Activated CD8-positive, alpha-beta memory T cell treated with anti-CD3 and anti-CD28 coated beads for 24 hours (primary cell): ENCODE measurements around the gene ULK4.
"Not testable (repeated sequence)": the region's sequence is repeated elsewhere in the genome, so short reads cannot be mapped to it uniquely, and the experiment has no call there.

Experiments
- DNase-seq: peaks from one replicate; pipeline ENCODE4 v3.0.0-alpha.2; 2020

Gene ULK4

DNA sequence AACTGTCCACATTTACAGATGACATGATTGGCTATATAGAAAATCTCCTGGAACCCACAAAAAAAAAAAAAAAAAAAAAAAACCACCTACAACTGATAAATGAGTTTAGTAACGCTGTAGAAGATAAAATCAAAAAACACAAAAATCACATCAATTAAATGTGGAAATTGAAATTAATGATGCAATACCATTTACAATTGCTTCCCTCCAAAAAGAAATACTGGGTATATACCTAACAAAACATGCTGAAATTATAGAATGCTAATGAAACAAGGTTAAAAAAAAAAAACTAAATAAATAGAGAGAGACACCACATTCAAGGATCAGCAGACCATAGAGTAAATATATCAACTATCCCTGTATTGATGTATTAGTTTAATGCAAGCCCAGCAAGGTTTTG lies 215.7 kb downstream of the ULK4 start:
- DNase-seq, result no peak

DNA sequence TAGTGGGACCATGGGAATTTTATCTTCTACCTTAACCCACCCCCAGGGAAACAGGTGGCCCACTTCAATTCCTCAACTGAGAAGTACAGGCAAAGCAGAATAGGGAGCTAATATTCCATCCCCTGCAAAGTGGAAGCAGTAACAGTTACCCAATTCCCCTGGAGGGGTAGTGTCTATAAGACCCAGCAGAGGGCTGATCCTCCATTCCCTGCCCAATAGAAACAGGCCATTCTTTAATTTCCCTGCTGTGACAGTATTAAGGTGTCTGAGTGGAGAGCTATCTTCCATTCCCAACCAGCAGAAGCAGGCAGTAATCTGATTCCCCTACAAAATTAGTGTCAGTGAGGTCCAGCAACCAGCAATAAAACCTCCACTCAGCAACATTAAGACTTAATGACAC lies 219.8 kb downstream of the ULK4 start:
- no peak for DNase-seq

DNA sequence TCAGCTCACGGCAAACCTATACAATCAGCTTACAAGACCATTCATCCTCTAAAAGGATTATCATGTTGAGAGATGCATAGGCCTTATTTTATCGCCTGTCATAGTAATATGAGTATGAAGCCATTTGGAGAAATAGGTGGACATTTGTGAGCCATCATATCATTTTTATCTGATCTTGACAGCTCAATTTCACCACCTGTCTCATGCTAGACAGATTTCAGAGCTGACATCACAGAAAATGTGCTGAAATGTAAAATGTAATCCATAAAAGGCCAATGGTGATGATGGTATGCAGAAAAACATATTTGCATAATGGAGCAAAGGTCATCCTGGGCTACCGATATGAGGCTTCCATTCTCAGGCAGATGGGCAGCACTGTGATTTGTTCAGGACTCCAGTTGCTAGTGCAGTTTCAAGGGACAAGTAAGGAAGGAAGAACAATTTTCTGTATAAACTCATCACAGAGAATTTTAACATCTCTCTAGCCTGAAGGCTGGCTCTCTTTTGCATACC lies 221.5 kb downstream of the ULK4 start:
- no peak for DNase-seq

DNA sequence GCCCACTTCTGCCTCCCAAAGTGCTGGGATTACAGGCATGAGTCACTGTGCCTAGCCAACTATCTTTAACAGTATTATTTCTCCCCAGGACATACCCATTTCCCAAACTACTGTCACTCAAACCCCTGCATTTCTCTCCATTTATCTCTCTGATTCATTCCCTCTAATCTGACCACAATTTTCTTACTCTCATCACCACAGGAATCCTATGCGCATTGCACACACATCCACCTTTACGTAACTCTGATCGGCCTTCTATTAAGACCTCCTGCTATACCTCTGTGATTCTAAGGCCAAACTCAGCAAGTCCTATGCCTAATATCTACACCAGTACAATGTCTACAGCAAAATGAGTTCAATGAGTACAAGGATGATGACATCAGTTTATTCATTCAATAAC lies 235.0 kb downstream of the ULK4 start:
- no peak for DNase-seq

DNA sequence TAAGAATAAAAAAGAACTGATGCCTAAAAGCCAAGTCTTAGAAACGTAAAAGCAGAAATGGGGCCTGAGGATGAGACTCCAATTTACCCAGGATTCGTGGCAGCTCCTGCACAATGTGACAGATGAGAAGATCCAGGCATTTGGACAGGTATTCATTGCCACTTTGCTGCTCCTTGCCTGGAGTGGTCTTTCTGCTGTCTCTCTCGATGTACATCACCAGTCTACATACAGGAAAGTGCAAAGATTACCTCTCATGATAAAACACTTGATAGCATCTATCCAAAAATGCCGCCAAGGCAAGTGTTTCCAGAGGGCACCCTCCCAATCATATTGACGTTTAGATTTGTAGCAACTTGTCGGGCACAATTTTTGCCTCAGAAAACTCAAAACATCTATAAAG lies 244.3 kb downstream of the ULK4 start:
- DNase-seq, result no peak

DNA sequence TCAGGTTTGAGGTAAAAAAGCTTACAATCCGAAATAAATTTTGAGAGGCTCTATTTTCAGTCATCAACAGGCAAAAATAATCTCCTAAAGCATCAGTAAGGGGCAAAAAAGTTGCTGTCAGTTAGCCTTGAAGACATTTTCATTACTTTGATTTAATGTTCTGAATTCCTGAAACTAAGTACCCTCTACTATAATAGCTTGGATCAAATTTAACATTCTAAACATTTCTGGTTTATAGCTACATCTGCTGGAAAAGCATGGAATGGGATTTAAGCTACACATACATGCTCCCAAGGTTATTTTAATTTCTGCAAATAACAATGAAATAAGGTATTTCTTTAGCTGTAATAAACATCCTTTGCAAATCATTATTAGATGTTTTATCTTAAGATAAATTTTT lies 245.4 kb downstream of the ULK4 start:
- DNase-seq, result no peak

DNA sequence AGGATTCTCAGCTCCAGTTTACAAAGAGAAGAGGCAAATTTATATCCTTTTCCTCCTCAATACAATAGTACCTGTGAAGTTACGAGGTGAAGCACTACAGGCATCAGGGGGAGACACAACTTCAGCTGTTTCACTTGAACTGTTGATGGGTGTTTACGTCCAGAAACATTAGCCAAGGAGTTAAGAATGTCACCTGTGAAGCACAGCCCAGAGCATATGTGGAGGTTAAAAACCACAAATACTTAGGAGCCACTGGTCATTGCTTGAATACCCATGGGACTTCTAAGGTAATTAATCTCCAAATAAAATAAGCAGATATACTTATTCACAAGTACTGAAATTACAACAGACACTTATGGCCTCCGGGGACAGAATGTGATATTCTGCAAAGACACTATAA lies 246.5 kb downstream of the ULK4 start:
- no peak for DNase-seq

DNA sequence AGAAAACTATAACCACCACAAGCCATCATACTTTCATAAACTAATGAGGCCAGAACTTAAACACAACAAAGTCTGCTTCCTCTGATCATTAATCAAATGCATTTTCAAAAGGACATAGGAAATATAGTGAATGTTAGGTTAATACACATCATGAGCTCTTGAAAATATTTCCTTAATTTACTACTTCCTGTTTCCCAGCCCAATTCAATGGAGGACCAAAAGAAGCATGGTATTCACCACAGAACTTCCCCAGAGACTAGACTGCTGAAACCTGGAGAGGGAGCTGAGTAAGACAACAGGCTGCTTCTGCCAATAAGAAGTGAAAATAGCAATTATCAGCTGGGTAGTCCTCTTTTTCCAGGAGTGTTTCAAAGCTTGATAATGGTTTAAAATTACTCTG lies 250.3 kb downstream of the ULK4 start:
- DNase-seq, result no peak

DNA sequence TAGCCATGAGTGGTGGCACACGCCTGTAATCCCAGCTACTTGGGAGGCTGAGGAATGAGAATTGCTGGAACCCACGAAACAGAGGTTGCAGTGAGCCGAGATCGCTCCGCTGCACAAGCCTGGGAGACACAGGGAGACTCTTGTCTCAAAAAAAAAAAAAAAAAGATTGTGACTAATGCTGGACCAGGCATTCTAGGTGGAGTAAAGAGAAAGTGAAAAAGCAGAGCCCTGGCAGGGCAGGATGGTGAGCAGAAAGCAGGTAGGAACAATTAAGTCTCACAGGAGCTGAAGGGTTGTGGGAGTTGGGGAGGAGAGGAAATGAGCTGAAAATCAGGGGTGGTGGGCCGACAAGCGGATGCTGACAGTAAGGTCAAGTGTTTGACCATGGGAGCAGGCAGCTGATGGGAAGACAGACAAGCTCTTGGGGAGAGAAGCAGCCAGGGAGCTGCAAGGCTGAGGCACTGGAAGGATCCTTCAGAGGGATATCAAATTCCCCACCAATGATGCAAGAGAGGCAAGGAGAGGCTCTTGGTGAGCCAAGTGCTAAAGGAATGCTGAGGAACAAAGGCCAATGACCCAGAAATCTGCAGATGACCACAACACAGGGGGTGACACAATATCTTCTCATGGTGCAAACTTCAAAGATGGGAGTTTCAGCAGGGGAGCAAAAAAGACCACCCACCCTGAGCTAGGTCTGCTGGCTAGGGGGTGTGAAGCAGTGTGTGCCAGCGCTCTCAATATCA lies 251.1 kb downstream of the ULK4 start:
- no peak for DNase-seq

DNA sequence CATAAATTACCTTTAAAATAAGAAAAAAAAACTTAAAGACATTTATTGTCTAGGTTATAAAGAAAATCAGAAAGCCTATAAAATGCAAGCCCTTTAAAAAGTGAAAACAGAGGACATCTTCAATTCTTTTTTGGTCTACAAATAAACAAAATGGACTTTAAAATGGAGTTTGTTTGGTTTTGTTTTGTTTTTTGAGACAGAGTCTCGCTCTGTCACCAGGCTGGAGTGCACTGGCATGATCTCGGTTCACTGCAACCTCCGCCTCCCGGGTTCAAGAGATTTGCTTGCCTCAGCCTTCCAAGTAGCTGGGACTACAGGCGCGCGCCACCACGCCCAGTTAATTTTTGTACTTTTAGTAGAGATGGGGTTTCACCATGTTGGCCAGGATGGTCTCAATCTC lies 252.7 kb downstream of the ULK4 start:
- DNase-seq, result not testable (repeated sequence)

DNA sequence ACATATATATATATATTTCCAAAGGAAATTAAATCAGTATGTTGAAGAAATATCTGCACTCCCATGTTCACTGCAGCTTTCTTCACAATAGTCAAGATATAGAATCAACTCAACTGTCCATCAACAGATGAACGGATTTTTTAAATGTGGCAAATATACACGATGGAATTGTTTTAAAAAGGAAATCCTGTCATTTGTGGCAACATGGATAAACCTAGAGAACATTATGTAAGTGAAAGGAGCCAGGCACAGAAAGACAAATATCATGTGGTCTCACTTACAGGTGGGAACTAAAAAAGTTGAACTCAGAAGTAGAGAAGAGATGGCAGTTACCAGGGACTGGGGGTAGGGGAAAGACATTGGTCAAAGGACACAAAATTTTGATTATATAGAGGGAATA lies 253.7 kb downstream of the ULK4 start:
- no peak for DNase-seq

DNA sequence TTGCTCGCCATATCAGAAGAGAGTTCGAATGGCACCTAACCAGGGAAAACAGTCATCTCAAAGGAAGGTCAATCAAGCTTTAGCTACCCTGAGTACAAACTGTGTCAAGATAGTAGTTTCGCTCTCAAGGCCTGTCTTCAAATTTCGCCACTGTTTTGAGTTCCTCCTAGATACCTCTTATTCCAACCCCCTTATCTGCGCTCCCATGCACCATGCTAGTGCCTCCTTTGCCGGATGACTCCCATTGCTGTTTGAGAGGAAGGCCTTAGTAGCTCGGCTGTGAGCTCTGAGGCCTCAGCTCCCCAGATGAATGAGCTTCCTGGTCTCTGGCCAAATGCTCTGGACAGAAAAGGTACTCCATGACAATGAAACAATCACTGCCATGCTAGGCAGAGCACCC lies 256.0 kb downstream of the ULK4 start:
- DNase-seq, result no peak

DNA sequence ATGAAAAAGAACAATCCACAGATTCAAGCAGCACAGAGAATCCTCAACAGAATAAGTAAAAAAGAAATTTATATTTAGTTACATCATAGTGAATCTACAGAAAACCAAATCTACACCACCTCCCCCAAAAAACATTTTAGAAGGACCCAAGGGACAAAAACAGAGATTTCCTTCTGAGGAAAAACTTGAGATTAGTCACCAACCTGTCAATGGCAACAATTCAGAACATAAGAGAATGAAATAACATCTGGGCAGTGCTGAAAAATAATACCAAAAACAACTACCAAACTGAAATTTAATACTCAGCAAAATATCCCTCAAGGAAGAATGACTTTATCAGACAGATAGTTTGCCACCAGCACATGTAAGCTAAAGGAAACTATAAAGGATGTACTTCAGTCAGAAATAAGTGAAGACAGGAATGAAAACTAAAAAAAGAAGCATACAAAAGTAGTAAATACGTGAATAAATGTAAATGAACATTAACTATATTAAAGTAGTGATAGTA lies 260.7 kb downstream of the ULK4 start:
- DNase-seq, result no peak

DNA sequence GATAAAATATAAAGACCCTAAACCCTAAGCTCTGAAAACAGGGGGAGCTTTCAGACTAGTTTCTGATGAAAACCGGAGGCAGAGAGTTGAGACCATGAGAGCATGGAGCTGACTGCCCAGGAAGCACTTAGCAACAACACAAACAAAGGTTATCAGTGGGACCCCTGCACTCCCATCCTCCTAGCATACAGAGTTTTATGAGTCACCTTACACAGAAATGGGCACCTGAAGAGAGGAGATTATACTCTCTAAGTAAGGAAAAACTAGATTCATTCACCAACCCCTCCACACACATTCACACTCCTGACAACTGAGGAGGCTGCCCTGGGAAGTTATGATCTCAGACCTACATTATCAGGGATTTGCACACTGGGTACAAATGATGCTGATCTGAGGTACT lies 261.7 kb downstream of the ULK4 start:
- DNase-seq, result no peak

DNA sequence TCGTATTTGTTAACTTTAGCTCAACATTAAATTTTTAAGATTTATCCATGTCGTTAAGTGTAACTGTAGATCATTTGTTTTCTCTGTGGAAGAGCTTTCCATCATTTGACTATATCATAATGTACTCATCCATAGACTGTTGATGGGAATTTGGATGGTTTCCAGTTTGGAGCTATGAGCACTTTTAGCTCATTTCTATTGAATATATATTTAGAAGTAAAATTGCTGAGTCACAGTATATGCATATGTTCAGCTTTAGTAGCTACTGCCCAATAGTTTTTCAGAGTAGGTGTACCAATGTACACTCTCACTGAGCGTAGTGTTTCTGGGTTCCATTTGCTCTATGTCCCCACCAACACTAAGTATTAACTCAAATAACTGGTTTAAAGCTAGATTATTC lies 263.0 kb downstream of the ULK4 start:
- no peak for DNase-seq

DNA sequence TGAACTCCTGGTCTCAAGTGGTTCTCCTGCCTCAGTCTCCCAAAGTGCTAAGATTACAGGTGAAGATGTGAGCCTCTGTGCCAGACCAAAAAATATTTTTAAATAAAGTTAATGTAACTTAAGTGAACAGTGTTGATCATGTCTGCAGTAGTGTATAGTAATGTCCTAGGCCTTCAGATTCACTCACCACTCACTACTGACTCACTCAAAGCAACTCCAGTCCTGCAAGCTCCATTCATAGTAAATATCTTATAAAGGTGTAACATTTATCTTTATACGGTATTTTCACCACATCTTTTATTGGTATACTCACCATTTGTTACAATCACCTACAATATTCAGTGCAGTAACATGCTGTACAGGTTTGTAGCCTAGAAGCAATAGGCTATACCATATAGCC lies 264.2 kb downstream of the ULK4 start:
- no peak for DNase-seq

DNA sequence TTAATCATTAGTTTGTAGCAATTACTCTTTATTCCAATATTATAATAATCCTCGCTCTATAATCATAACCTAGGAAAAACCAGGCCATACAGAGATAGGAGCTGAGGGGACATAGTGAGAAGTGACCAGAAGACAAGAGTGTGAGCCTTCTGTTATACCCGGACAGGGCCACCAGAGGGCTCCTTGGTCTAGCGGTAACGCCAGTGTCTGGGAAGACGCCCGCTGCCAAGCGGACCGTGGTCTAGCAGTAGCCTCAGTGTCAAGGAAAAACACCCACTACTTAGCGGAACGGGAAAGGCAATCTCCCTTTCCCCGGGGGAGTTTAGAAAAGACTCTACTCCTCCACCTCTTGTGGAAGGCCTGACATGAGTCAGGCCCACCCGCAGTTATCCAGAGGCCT lies 266.1 kb downstream of the ULK4 start:
- not testable (repeated sequence) for DNase-seq

DNA sequence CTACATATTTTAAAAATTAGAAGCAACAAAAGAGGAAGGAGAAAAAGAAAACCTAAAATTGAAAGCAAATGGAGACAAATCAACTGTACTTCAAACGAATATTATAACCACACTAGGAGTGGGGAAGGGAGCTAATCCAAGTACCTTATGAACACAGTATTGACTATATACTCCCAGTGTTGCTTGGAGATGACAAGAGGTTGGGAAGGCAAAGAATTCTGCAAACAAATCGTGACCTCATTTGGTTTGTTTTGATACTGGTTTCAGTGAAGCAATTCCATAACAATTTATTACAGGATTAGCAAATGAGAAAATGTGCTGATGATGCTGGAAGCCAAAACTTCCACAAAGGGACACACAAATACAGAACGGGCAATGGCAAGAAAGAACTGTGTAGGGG lies 268.1 kb downstream of the ULK4 start:
- DNase-seq, result no peak

DNA sequence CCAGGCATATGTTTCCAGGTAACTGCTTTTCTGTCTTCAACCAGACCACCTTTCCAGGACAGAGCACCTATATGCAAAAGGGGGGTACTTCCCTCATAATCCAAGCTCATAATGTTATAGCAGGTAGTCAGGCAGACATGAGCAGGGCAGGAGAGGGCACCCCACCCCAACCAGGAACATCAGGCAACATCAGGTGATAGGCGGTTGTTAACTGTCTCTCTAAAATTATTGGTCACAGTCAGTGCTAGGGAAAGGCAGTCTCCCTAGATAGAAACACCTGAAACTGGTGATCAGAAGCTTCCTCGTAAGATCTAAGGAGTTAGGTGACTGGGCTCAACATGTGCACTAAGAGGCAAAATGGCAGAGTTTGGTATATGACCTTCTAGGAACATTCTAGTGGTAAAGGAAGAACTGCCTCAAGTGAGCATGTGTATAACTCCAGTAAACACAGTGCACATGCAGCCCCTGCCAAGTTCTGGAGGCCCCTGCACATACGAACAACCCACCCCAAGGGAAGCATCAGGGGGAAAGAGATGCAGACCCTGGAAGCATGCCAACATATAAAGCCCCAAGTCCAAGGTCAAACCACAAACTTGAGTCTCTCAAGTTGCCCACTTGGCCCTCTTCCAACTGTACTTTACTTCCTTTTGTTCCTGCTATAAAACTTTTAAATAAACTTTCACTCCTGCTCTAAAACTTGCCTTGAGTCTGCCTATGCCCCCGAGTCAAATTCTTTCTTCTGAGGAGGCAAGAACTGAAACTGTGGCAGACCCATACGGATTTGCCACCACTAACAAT lies 270.9 kb downstream of the ULK4 start:
- DNase-seq, result no peak

DNA sequence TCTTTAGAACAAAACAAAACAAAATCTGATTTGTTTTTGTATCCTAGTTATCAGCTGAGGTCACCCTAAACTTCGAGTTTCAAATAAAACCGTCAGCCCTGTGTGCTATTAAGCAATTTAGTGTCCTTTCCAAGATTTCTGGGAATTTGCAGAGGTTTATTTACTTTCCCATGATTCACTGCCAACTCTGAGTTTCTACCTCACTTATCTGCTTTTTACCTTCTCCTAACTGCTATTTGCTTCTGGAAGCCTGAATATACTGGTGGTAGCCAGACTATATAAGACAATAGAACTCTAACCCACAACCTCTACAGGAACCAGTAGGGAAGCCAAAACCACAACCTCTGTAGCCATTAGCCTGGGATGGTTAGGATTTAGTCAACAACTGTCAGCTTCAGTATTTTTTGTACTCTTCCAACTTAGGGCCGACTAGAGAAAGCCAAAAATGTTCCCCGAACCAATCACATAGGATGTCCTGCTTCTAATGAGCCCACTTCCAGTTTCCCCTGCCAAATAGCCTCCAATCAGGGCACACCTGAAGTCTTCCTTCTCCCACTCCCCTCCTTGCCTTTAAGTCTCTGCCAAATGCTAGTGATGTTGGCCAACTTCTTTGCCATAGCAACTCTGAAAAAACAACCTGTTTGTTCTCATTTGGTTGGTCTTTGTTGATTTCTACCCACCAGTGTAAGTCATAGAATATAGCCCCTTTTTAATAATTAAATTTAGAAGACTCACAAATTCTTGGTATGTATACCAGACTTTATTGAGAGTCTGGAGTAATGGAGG lies 273.1 kb downstream of the ULK4 start:
- DNase-seq, result no peak

DNA sequence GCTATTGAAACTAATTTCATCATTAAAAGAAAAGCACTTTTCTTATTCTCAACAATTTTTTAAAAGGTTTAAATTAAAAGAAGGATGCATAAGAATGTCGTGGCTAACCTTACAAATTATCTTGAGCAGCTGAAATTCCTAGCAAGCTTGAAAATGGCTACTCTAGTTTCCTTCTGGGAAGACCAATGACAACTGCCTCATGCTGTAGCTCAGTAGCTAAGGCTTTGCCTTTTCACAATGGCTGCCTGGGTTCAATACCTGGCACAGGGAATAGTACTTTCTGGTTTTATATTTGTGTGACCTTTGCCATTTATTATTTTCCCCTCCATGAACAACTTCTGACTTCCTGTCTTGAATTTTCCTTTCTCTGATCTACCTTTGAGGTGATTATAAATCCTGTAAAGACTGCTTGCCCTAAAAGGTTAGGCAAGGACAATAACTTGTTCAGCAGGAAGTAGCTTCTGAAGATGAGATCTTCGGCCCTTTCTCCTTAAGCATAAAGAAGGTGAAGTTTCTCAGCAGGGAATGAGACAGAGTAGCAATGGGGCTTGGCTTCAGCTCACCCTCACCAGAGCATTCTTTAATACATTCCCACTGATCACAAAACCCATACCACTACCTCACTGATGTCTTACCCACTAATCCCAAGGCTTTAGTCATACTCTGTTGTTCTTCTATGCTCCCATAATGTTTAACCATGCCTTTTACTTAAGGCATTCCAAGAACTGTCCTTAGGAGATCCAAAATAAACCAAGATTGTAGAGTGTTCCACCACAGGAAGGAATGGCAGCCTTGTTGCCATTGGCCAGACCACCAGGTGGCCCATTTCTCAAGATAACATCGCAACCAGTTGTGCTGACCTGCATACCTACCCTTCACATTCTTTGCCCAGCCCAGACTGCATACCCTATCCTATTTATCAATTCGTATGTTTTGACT lies 276.8 kb downstream of the ULK4 start:
- DNase-seq, result no peak

DNA sequence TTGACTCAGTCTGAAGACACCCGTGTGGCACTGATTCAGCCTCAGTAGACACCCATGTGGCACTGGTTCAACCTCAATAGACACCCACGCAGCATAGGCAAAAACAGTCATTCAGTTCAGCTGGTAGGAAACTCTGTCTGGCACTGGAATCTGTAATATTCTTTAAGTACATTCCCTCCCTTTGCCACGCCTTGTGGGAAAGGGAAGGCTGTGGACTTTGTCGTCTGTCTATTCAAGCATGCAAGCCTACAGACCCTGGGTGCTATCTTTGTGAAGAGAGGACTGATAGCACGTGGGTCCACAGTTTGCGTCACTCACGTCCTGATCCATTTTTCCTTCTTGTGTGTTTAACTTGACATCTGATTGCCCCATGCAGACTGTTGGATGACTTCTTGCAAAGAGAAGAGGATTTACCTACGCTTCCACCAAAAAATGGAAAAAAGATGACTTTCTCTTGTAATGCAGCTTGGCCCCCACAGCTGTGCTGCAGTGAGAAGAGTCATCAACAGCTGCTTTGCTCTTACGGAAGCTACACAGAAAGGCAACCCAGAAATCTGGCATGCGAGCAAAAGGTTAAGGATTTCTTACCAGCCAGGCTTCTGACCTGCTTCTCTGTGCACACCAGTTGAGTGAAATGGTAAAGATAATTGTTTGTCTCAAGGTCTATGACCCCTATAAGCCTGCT lies 278.1 kb downstream of the ULK4 start:
- DNase-seq, result no peak
